GM12872 (cell line): ENCODE measurements around the gene COL5A1.

Experiments
- TF ChIP-seq, protein P1 (sequence below): IDR thresholded peaks from 3 replicates; pipeline ENCODE4 v1.5.1; 2011; ENCODE audit warnings: low read depth, mild to moderate bottlenecking, low read length, moderate library complexity; ENCODE audit not compliant: insufficient read depth

Gene COL5A1

DNA sequence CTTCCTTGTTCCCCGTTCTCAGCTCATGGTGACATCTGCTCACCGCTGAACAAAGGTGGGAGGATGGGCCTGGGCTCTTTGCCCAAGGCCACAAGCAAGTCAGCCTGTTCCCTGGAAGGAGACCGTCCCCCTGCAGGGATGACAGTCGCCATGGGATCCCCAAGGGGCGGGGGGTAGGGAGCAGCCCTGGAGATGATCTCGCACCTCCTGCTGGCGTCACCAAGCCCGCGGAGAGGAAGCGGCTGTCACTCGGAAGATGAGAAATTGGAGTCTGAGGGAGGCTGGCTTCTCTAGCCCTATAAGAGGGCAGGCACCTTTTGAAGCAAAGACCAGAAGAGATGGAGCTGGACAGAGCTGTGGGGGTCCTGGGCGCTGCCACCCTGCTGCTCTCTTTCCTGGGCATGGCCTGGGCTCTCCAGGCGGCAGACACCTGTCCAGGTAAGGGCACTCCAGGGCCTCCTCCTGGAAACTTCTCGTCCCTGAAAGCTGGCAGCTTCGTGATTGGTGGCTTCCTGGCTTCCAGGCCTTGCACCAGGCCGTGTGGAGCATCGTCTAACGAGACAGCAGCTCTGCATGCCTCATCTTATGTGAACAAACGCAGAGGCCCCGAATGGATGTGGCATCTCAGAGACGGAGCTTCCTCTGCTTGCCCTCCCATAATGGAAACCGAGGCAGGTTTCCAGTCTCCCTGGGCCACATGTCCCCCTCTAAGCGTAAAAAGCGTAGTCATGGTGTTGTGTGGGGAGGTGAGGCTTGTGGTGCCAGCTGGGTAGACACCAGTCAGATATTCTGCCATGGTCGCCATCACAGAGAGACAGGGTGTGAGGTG is 239.1 kb downstream of the COL5A1 start, which contains the start of gene FCN2:
Gene FCN2, plus strand, starts transcription at position 327 of the 829 bp plus-strand sequence. Its CDS starts 12 bp downstream, at position 339.
- TF ChIP-seq, protein P1, sequence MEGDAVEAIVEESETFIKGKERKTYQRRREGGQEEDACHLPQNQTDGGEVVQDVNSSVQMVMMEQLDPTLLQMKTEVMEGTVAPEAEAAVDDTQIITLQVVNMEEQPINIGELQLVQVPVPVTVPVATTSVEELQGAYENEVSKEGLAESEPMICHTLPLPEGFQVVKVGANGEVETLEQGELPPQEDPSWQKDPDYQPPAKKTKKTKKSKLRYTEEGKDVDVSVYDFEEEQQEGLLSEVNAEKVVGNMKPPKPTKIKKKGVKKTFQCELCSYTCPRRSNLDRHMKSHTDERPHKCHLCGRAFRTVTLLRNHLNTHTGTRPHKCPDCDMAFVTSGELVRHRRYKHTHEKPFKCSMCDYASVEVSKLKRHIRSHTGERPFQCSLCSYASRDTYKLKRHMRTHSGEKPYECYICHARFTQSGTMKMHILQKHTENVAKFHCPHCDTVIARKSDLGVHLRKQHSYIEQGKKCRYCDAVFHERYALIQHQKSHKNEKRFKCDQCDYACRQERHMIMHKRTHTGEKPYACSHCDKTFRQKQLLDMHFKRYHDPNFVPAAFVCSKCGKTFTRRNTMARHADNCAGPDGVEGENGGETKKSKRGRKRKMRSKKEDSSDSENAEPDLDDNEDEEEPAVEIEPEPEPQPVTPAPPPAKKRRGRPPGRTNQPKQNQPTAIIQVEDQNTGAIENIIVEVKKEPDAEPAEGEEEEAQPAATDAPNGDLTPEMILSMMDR: no peak

DNA sequence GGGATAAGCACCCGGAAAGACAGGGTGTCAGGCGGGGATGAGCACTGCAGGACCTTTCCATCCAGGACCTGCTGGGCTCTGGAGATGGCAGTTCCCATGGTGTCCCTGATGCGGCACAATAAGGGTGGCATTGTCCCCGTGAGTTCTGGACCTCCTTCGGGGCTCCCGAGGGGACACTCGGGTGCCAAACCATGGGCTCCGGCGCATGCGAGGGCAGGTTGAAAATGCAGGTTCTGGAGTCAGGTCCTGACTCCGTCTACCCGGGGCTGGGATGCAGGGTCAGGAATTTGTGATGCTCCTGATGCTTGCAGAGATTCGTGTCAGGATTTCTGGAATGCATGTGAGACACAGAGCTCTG is 239.7 kb downstream of the COL5A1 start:
- TF ChIP-seq, protein P1: no peak

DNA sequence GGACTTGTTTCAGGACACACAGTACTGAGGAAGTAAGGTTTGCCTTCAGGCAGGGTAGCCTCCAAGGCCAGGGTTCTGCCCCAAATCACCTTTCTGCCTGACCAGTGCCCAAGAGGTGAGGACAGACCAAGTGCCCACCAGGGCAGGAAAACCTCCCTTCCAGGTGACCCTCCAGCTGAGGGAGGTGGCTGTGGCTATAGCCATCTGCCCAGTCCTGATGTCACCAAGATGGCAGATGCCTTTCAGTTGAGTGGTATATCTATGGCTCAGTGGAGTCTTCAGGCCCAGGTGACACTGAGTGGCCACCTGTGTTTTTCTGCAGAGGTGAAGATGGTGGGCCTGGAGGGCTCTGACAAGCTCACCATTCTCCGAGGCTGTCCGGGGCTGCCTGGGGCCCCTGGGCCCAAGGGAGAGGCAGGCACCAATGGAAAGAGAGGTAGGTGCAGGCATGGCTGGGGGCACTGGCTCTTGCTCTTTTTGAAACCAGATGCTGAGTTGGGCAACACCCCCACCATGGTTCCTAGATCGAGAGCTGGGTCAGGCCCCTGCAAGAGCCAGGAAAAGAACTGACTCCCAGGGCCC is 240.7 kb downstream of the COL5A1 start:
- TF ChIP-seq, protein P1: no peak

DNA sequence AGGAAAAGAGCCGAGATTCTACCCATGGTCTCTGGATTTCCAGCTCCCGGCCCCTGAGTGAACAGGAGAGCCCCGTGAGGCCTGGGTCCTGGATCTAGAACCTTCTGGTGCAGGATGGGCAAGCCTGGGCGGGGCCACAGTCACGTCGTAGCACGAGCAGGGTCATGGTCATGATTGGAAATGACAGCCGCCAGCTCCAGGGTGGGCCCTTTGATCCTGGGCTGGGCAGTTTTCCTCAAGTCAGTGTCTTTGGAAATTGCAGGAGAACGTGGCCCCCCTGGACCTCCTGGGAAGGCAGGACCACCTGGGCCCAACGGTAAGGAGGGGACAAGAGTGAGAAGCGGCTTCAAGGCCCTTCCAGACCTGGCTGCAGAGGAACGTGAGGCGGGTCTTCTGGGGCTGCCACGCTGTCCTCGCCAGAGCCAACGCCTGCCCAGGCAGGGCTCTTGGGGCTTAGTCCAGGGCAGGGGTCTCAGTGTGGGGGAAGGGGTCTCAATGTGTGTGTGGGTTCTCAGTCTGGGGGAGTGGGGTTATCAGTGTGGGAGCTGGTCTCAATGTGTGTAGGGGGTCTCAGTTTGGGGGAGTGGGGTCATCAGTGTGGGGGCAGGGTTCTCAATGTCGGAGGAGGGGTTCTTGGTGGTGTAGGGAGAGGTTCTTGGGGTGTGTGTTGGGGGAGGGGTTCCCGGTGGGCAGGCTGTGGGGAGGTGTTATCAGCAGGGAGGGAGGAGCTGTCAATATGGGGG is 241.6 kb downstream of the COL5A1 start:
- TF ChIP-seq, protein P1: no peak

DNA sequence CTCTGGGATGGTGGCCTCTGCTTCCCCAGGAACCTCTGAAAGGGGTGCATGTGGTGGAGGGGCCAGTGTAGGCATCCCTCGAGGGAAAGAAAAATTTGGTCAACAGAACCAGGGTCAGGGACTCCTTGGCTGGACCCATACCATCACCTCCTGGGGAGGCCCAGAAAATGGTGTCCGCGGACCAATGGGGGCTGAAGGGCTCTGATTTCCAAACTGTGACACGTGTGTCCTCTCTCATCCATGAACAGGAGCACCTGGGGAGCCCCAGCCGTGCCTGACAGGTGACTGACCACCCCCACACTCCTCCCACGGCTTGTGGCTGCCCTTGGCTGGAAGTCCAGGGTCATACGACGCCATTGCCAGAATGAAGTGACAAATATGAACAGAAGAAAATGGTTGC is 242.9 kb downstream of the COL5A1 start:
- TF ChIP-seq, protein P1: no peak

- TF ChIP-seq, protein P1: no peak
These were observed 243.5 kb downstream of the COL5A1 start for GRCh38 chr9:134885001-134885678.
